ENCODE measurements around the gene MED15. TPM values are rescaled to one million over a fixed set of nuclear protein-coding genes. Genes with fewer than 3 reads are reported as not detected.

MED15 gene
- total RNA-seq, 2 experiments from 2014 or later: 141 to 182 TPM

DNA sequence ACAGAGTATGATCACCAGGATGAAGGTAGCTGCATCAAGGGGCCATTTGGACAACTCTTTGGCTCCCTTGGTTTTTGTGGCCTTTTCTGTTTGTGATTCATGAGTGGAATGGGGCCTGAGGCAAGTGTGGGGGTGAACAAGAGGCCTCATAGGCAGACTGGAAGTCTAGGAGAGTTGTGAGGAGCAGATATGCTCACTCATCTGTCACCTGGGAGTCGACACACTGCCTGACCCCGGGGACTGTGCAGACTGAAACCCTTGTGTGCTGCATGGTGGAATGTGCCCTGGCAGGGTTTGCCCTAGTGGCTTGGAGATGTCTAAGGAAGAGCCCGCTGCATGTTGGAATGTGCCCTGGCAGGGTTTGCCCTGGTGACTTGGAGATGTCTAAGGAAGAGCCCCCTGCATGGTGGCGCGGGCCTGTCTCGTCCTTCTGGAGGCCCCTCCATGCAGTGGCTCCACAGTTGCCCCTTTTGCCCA is 60.0 kb downstream of the MED15 start:
- H3K27me3 Mint-ChIP-seq: no peaks in the 10 kb centered on the region
- peaks cover 89% of the 10 kb centered on the region for H3K36me3 Mint-ChIP-seq (ENCODE audit: low read depth)
- peaks cover 95% of the 10 kb centered on the region for H3K4me1 Mint-ChIP-seq
- peak overlapping the region; percentile 93 for H3K27ac Mint-ChIP-seq
- peak overlapping the region; percentile 69 for H3K4me3 Mint-ChIP-seq
- ChIA-PET CTCF (interaction anchor here (1.1 to 7.3 kb wide), 4 partner anchors 11 to 149 kb away, joined by 3 to 122 read pairs (median 4); no protein-coding TSS in a partner anchor), POLR2A (no interaction called here)
- DNase-seq: no peak
- no peaks in the 10 kb centered on the region for H3K9me3 Mint-ChIP-seq

DNA sequence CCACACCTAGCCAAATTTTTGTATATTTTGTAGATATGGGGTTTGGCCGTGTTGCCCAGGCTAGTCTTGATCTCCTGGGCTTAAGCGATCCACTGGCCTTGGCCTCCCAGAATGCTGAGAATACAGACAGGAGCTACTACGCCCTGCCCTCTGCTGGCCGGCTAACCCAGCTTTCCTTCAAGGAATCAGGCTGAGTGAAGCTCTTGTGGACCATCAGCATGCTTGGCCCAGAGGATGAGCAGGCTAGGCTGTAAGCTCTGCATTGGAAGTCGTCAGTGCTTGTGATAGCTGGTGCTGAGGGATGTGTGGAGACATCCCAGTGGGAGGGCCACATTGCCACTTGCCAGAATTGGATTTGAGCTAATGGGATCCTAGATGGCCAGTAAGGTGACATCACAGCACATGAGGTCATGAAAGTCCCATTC is 60.6 kb downstream of the MED15 start:
- Mint-ChIP-seq H3K36me3 (ENCODE audit: low read depth) (peaks cover 92% of the 10 kb centered on the region), H3K27ac (peak overlapping the region; percentile 93), H3K27me3 (no peaks in the 10 kb centered on the region), H3K4me3 (peak overlapping the region; percentile 16), H3K9me3 (no peaks in the 10 kb centered on the region), H3K4me1 (peaks cover 90% of the 10 kb centered on the region)
- no peak for DNase-seq
- POLR2A ChIA-PET: no interaction called here
- CTCF ChIA-PET: interaction anchor here (0.8 to 7.3 kb wide), 6 partner anchors 10 to 150 kb away, joined by 3 to 122 read pairs (median 4); no protein-coding TSS in a partner anchor

DNA sequence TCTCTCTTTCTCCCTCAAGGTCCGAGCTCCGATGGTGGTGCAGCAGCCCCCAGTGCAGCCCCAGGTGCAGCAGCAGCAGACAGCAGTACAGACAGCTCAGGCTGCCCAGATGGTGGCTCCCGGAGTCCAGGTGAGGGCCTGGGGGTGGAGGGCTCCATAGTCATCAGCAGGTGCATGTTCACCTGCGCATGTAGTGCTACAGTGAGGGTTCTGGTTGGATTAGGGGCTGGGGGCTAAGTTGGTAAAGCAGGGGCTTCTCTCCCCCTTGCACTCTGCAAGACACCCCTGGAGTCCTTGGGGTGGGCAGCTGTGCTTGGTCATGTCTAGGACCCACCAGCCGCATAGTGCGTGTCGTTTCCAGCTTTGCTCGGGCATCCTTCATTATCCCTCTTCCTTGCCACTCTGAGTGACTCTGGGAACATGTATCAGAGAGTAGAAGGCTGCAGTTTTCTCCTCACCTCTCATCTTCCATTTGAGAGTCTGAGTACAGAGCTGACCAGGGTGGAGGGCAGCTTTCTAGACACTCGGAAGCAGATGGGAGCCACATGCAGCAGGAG is 61.2 kb downstream of the MED15 start:
- Mint-ChIP-seq H3K4me1 (peaks cover 86% of the 10 kb centered on the region), H3K4me3 (peak overlapping the region; percentile 60), H3K9me3 (no peaks in the 10 kb centered on the region), H3K27ac (peak overlapping the region; percentile 93), H3K27me3 (no peaks in the 10 kb centered on the region), H3K36me3 (ENCODE audit: low read depth) (peaks cover 92% of the 10 kb centered on the region)
- no peak for DNase-seq
- ChIA-PET POLR2A (no interaction called here), CTCF (interaction anchor here (0.8 to 7.3 kb wide), 10 partner anchors 9 to 151 kb away, joined by 3 to 122 read pairs (median 4); no protein-coding TSS in a partner anchor)

DNA sequence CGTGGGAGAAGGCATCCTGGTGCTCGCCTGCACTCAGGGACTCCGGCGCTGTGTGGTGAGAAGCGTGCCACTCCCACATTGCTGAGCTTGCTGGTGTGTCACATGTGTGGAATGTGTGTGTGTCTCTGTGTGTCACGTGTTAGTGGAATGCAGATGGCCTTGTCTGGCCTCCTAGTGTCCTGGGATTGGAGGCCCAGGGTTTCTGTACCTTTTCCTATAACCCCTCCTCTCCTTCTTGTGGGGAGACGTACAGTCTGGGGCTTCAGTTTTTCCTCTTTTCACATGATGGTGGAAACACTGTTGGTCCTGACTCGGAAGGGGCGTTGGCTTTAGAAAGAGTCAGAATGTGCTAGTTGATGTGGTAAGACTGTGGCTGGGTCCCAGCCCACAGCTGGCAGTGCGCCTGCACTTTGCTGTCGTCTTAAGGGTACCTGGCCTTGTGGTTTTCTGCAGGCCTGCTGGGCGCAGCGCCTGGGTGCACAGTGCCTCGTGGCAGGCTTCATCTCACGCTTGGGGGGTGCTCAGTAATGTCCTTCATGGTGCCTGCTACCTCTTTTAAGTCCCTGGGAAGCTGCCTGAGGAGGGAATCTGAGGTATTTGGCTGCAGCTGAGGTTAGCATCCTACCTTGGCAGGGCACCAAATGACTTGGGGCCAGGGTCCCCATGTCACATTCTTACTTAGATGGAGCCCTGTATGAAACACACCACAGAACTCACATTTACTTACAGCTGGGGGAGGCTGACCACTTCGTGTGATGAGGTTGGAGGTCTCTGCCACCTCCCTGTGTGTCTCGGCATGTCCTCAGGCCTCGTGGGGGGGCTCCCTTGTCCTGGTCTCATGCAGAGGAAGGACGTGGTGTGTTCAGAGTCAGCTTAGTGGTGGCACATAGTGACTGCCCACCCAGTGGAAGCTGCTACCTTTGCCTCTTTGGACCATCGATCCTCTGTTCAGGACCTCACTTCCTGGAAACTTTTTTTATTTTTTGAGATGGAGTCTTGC is 61.9 kb downstream of the MED15 start:
- peak overlapping the region; percentile 93 for H3K27ac Mint-ChIP-seq
- peak; percentile 92 for DNase-seq
- ChIA-PET POLR2A (no interaction called here), CTCF (interaction anchor here (0.7 to 7.3 kb wide), 9 partner anchors 10 to 151 kb away, joined by 3 to 122 read pairs (median 5); no protein-coding TSS in a partner anchor)
- no peaks in the 10 kb centered on the region for H3K9me3 Mint-ChIP-seq
- H3K27me3 Mint-ChIP-seq: no peaks in the 10 kb centered on the region
- peaks cover 78% of the 10 kb centered on the region for H3K4me1 Mint-ChIP-seq
- peaks cover 93% of the 10 kb centered on the region for H3K36me3 Mint-ChIP-seq (ENCODE audit: low read depth)
- H3K4me3 Mint-ChIP-seq: peak overlapping the region; percentile 60

DNA sequence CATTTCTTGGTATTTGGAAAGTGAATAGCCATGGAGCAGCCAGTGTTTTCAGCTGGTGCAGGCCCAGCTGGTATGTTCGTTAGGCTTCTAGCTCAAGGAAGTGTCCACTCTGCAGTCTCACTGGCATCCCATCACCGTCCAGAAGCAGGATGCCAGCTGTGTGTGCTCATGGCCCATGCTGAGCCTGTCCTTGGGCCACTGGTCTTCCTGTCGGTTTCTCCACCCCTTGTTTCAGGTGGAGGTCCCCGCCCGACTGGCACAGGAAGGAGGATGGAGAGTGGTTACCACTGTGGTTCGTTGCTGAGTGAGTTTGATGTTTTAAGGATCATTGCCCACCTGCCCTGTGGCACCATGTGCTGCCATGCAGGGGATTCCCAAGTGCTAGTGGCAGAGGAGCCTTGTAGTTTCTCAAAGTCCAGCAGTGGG is 63.7 kb downstream of the MED15 start:
- Mint-ChIP-seq H3K27ac (peak overlapping the region; percentile 93), H3K27me3 (no peaks in the 10 kb centered on the region), H3K36me3 (ENCODE audit: low read depth) (peaks cover 94% of the 10 kb centered on the region), H3K4me1 (peaks cover 72% of the 10 kb centered on the region), H3K4me3 (peak overlapping the region; percentile 54), H3K9me3 (no peaks in the 10 kb centered on the region)
- ChIA-PET CTCF (interaction anchor here (0.6 to 1.9 kb wide), 5 partner anchors 9 to 153 kb away, joined by 4 to 5 read pairs (median 4); no protein-coding TSS in a partner anchor), POLR2A (no interaction called here)
- no peak for DNase-seq

DNA sequence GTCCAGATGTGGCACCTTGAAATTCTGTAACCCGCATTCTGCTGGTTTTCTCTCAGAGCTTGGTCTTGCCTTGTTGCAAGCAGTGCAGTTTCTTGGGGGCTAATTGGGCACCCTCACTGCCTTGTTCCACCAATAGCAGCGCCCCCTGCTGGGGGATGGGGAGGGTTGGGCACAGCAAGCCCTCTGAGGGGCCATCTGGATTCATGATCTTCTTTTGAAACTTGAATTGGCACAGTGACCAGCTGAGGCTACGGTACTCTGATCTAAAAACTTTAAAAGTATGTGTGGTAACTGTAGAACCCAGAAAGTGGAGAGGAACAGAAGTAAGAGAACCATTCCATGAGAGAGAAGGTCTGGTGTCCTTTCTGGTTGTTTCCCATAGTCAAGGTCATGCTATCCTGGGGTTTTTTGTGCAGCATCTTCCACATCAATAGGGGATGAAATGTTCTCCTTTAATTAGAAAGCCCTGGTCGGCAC is 64.2 kb downstream of the MED15 start:
- Mint-ChIP-seq H3K4me1 (peaks cover 71% of the 10 kb centered on the region), H3K36me3 (ENCODE audit: low read depth) (peaks cover 92% of the 10 kb centered on the region), H3K4me3 (peak overlapping the region; percentile 54)

DNA sequence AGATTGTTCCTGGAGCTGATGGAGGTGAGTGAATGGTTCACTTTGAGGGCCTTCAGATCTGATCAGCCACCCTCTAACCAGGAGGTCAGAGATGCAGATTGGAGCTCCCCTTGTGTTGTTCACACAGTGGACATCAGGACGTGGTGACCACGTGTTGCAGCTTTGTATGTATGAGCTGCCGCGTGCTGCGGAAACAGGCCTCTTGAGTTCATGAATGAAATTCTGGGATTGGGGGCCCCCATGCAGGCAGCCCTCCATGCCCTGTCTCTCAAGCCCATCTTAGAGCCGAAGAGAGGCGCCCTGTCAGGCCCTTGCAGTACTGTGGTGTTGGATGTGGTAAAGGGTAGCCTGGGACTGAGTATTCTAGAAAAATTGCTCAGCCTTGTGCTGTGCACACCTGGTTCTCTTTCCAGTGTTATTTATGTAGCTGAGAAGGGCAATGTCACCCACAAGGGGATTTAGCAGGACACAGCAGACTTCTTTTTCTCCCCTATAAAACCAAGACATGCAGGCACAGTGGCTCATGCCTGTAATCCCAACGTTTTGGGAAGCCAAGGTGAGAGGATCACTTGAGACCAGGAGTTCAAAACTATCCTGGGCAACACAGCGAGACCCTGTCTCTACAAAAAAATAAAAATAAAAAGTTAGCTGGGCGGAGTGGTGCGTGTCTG is 64.9 kb downstream of the MED15 start:
- Mint-ChIP-seq H3K27ac (peak overlapping the region; percentile 93), H3K36me3 (ENCODE audit: low read depth) (peaks cover 88% of the 10 kb centered on the region), H3K4me1 (peaks cover 70% of the 10 kb centered on the region), H3K27me3 (no peaks in the 10 kb centered on the region), H3K9me3 (no peaks in the 10 kb centered on the region), H3K4me3 (no peak overlapping the region)
- ChIA-PET CTCF (interaction anchor here (1.0 to 3.9 kb wide), 4 partner anchors 8 to 154 kb away, joined by 3 to 21 read pairs (median 4); no protein-coding TSS in a partner anchor), POLR2A (no interaction called here)
- DNase-seq: no peak

More for the DNA sequence above, 64.2 kb downstream of the MED15 start:
- POLR2A ChIA-PET: no interaction called here
- DNase-seq: peak; percentile 60
- CTCF ChIA-PET: interaction anchor here (0.6 to 1.9 kb wide), 5 partner anchors 9 to 153 kb away, joined by 3 to 5 read pairs (median 4); no protein-coding TSS in a partner anchor
- Mint-ChIP-seq H3K9me3 (no peaks in the 10 kb centered on the region), H3K27ac (peak overlapping the region; percentile 93), H3K27me3 (no peaks in the 10 kb centered on the region)

DNA sequence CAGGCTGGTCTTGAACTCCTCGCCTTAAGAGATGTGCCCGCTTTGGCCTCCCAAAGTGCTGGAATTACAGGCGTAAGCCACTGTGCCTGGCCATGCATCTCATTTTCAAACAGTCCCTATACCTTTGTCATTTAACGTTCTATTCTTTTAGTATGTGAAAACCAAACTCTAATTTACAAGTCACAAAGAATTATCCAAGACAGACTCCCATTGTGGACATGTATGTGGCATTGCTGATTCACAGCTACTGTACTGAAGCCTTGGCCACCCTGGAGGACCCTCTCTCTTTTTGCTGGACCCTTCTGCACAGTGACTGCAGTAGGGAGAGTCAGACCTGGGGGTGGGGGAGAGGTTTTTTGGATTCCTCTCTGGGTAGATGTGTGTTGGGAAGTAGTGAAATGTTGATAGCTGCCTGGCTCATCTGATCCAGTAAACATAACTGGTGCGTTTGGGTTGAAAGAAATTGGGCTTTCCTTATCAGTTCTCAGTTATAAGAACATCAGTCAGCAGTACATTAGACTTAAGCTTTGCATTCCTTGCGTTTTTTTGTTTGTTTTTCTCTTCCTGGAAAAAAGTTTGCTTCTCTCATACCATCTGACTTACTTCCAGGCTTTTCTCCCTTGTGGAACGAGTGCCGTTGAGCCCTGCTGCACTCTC is 65.9 kb downstream of the MED15 start:
- DNase-seq: no peak
- peaks cover 63% of the 10 kb centered on the region for H3K4me1 Mint-ChIP-seq
- CTCF ChIA-PET: interaction anchor here (1.0 to 3.9 kb wide), 2 partner anchors 9 to 16 kb away, joined by 3 to 21 read pairs; no protein-coding TSS in a partner anchor
- H3K4me3 Mint-ChIP-seq: no peak overlapping the region
- H3K9me3 Mint-ChIP-seq: no peaks in the 10 kb centered on the region
- H3K36me3 Mint-ChIP-seq (ENCODE audit: low read depth): peaks cover 82% of the 10 kb centered on the region
- H3K27ac Mint-ChIP-seq: peak overlapping the region; percentile 46
- H3K27me3 Mint-ChIP-seq: no peaks in the 10 kb centered on the region
- POLR2A ChIA-PET: no interaction called here

DNA sequence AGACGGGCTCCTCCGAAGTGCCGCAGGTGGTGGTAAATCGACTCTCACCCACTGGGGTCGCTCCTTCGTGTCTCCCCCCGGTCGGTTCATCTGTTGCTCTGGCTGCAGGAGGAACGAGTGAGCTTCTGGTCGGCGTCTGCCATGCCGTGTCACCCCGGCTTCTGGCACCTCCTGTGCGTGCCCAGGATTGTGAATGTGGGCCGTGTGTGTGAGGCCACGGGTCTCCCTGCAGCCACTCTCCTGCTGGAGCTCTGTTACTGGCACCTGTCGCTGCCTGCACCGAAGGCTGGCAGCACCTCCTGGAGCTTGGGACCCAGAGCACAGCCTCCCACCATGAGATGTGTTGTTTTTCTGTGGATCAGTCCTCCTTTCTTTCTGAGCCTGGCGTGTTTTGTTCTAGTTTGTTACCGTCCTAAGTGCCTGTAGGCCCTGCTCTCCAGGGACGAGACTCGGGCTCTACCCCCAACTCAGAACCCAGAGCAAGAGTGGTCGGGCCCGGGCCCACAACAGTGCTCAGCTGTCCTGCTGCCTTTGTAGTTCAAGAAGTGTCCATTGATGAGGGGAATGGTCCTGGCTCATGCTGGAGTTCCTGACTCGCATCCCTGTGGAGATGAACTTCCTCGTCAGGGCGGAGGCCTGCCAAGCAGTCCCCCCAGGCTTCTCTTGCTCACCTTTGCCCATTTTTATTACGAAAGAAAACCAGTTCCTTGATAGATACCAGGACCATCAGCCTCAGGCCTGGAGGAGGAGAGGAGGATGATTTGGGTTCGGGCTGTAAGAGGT is 66.6 kb downstream of the MED15 start:
- no peak for DNase-seq
- peaks cover 80% of the 10 kb centered on the region for H3K36me3 Mint-ChIP-seq (ENCODE audit: low read depth)
- peaks cover 58% of the 10 kb centered on the region for H3K4me1 Mint-ChIP-seq
- ChIA-PET POLR2A (interaction anchor here (0.6 kb wide), 1 partner anchor 27 kb away, joined by 3 read pairs; no protein-coding TSS in a partner anchor), CTCF (interaction anchor here (1.0 to 3.9 kb wide), 2 partner anchors 9 to 17 kb away, joined by 3 to 21 read pairs; no protein-coding TSS in a partner anchor)
- H3K4me3 Mint-ChIP-seq: no peak overlapping the region
- H3K27me3 Mint-ChIP-seq: no peaks in the 10 kb centered on the region
- no peaks in the 10 kb centered on the region for H3K9me3 Mint-ChIP-seq
- H3K27ac Mint-ChIP-seq: peak overlapping the region; percentile 64

DNA sequence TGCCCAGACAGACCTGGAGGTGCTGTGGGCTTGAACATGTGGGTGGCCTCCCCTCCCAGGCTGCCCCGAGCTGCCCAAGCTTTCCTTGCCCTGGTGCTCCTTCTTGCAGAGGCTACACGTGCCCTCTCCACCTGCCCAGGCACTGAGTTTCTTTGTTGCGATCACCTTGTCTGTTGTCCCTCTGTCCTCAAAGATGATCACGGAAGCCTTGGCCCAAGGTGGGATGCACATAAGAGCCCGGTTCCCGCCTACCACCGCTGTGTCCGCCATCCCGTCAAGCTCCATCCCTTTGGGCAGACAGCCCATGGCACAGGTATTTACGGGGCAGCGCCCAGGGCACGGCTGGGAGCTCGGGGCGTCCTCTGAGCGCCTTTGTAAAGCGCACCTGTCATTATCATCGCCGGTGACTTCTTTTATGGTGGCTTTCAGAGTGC is 67.5 kb downstream of the MED15 start:
- H3K36me3 Mint-ChIP-seq (ENCODE audit: low read depth): peaks cover 71% of the 10 kb centered on the region
- ChIA-PET POLR2A (no interaction called here), CTCF (interaction anchor here (3.9 kb wide), 1 partner anchor 10 kb away, joined by 21 read pairs; no protein-coding TSS in a partner anchor)
- H3K27me3 Mint-ChIP-seq: no peaks in the 10 kb centered on the region
- H3K4me1 Mint-ChIP-seq: peaks cover 49% of the 10 kb centered on the region
- H3K27ac Mint-ChIP-seq: peak overlapping the region; percentile 66
- no peak overlapping the region for H3K4me3 Mint-ChIP-seq
- DNase-seq: no peak
- H3K9me3 Mint-ChIP-seq: no peaks in the 10 kb centered on the region
